ENCODE measurements around the gene CFAP57.

Gene CFAP57

GRCh38 chr1:43277116-43277876, 105.2 kb downstream of the CFAP57 start:
- no peak for DNase-seq (ENCODE audit: low read depth)

- no peak for DNase-seq (ENCODE audit: low read depth)
Measured at GRCh38 chr1:43279161-43279560, 107.0 kb downstream of the CFAP57 start.

DNA sequence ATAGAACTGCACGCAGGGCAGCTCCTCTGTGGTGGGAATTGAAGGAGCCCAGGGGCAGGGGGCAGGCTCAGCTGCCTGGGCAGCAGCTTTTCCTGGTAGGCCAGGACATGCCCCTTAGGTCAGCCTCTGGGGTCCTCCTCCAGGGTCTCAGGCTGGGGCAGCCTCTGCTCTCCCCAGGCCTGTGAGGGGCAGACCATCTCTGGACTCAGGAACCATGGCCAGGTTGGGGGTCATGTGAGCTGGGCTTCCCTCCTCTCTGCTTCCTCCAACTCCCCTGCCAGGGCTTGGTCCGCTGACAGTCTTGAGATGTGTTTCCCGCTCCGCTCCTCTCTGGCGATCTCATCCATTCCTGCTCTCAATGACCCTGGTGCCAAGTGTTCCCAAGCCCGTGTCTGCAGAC, 107.5 kb downstream of the CFAP57 start:
- no peak for DNase-seq (ENCODE audit: low read depth)

GRCh38 chr1:43280692-43281091, 108.6 kb downstream of the CFAP57 start:
- no peak for DNase-seq (ENCODE audit: low read depth)

DNA sequence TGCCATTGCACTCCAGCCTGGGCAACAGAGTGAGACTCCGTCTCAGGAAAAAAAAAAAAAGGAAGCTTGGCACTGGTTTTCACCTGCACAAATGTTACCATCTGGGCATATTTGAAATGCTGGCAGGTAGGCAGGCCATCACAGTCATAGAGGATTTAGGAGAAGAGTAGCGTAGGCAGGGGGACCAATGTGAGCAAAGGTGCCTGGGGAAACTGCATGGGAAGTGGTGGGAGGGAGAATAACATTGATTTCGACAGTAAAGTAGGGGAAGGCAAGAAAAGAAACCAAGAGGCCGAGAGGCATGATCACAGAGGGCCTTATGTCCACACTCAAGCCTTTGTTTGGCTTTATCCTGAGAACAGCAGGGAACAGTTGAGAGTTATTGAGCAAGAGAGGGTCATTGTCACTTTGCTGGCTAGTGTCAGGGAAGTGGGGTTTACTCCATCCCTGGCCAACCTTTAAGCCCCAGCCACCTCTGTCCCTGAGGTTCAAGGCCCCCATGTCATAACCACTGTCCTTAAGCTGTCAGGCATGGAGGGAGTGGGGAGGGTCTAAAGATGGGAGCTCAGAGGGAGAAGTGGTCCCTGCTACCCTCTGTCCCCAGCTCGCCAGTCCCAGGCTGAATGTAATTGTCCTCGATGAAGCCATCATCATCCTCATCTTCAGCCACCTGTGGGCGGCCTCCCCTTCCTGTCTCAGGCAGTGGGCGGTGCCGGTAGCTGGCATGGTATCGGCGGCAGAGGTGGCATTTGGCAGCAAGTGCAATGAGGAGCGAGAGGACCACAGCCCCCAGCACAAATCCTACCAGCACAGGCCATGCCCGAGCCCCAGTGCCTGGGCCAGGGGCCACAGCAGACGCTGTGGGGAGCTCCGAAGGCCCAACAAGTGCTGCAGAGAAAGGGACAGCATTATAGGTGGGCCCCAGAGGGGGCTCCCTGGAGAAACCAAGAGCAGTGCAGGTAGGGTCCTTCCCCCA, 110.4 kb downstream of the CFAP57 start:
- DNase-seq (ENCODE audit: low read depth), result no peak

DNA sequence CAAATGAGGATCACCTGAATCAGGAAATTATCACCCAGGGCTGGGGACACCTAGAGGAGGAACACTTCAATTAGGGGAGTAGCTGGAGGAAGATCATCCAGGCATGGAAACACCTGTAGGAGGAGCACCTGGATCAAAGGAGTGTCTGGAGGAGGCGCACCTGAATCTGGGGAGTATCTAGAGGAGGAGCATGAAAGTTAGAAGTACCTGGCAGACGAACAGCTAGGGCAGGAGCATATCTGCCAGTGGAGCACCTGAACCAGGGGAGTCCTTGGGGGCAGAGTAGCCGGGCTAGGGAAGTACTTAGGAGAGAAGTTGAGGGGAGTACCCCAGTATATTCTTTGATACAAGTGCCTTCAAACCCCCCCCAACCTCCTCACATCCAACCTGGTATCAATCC, 111.9 kb downstream of the CFAP57 start:
- DNase-seq (ENCODE audit: low read depth), result no peak

DNA sequence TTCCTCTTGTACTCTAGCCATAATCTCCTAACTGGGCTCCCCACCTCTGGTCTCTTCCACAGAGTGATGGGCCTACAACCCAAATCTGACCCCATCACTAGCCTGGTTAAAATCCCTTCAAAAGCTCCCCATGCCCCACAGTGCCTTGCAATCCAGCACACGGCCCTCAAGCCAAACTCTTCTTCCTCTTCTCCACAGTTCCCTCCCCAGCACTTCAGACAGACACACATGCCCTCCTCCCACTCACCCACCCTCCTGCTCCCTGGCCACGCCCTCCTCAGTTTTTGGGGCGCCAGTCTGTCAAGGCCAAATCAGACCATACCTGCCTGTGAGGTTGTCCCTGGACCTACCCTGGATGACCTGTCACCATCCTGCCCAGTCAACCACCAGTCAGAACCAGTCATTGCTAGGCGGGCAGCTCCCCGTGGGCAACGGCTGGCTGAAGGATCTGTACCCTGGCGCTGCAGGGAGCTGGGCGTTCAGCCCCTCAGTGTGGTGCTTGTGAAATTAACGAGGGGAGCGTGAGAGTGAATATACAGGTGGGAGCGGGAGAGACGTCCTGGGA, 112.5 kb downstream of the CFAP57 start:
- no peak for DNase-seq (ENCODE audit: low read depth)

DNA sequence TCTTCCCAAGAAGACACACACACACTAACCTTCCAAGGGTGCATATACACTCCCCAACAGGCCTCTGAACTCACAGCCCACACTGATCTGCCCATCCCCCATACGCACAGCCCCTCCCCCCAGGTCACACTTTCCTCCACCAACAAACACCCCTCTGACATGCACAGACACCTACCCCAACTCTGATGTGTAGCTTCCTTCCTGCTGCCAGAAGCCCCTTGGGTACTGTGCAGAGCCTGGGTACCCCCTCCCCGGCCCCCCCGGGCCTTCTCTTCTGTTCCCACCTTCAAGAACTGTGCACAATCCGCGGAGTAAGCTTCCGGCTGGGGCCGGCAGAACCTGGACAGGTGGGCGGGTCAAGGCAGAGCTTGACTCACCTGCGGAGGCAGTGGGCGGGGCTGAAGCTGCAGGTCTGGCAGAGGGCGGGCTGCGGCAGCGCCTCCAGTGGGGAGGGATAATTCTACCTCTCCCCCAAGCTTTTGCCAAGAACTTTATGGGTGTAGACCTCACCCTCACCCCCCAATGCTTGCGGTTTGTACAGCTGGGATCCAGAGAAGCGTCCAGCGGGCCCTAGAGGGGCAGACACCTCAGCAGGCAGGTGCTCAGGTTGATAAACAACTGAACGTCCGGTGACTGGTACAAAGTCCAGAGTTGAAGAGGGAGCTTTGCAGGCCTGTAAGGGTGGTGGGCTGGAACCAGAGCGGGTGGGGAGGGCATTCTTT, 113.3 kb downstream of the CFAP57 start, which contains the start of gene C1orf210:
Gene C1orf210, minus strand, starts transcription at position 313 of the 722 bp plus-strand sequence. CDS start 2,311 bp downstream, outside the sequence.
- no peak for DNase-seq (ENCODE audit: low read depth)

DNA sequence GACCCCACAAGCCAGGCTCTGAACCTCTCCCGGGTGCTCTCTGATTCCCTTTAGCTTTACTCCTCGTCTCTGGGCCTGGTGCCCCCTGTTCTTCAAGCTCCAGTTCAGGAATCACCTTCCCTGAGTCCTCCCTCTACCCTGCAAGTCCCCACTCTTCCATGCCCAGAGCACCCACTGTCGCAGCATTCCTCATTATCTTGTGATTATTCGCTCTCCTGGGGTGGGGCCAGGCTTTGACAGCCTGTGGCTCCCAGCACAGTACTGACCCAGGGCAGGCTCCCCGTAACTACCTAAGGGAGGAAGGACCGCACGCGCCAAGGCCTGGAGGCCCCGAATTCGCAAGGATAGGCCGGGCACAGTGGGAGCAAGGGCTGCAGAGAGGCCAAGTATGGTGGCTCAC, 114.0 kb downstream of the CFAP57 start:
- DNase-seq (ENCODE audit: low read depth), result no peak

- no peak for DNase-seq (ENCODE audit: low read depth)
Measured at GRCh38 chr1:43286533-43286932, 114.4 kb downstream of the CFAP57 start.

DNA sequence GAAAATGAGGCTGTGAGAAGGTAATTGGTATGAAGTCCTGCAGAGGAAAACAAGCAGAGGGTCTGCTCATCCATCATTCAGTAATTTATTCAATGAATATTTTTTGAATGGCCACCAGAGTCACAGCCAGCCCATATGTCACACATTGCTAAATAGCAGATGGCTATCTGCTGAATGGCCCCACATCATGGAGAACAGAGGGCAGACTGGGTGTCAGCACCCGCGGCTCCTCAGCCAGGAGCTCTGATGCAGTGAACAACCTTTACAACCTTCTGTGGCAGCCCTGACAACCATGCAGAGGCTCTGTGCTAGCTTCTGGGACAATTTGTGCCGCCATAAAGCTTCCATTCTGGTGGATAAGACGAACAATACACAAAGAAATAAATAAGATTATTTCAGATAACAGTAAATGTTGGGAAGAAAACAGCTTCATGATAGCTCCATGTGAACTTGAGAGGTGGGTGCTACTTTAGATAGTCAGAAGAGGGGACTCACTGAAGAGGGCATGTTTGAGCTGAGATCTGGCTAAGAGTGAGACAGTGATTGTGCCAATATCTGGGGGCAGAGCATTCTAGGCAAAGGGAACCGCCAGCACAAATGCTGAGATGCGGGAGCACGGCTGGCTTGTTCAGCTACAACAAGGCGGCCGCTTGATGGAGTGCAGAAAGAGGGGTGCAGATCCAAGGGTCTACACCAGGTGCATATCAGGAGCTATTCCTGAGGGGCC, 116.1 kb downstream of the CFAP57 start:
- DNase-seq (ENCODE audit: low read depth), result no peak

GRCh38 chr1:43288785-43289706, 116.9 kb downstream of the CFAP57 start:
- no peak for DNase-seq (ENCODE audit: low read depth)

- no peak for DNase-seq (ENCODE audit: low read depth)
Measured at GRCh38 chr1:43292216-43292615, 120.1 kb downstream of the CFAP57 start.

DNA sequence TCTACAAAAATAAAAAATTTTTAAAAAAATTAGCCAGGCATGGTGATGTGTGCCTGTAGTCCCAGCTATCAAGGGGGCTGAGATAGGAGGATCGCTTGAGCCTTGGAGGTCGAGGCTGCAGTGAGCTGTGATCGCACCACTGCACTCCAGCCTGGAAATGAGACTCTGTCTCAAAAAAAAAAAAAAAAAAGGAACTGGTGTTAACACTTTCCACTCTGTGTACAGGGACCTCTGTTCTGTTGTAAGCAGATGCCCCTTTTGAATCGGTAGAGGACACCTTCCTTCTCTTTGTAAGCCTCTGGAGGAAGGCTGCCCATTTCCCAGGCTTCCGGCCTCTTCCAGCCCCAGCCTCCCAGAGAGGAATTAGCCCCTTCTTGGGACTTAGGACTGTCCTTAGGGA, 120.5 kb downstream of the CFAP57 start:
- no peak for DNase-seq (ENCODE audit: low read depth)

GRCh38 chr1:43293176-43293575, 121.0 kb downstream of the CFAP57 start:
- no peak for DNase-seq (ENCODE audit: low read depth)

GRCh38 chr1:43293896-43294760, 122.0 kb downstream of the CFAP57 start:
- DNase-seq (ENCODE audit: low read depth), result no peak

DNA sequence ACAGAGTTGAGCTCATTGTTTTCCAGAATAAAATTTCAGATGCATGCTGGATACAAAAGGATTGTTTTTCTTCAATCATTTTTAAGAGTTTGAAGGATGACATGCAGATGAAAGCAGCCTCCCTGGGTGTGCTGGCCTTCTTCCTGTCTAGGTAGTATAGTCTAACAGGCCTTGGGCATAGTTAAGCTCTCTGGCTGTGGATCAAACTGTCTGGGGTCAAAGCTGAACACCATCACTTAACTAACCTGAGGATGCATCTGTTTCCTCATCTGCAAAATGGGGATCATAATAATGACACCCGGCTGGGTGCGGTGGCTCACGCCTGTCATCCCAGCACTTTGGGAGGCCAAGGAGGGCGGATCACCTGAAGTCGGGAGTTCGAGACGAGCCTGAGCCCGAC, 122.6 kb downstream of the CFAP57 start:
- no peak for DNase-seq (ENCODE audit: low read depth)

DNA sequence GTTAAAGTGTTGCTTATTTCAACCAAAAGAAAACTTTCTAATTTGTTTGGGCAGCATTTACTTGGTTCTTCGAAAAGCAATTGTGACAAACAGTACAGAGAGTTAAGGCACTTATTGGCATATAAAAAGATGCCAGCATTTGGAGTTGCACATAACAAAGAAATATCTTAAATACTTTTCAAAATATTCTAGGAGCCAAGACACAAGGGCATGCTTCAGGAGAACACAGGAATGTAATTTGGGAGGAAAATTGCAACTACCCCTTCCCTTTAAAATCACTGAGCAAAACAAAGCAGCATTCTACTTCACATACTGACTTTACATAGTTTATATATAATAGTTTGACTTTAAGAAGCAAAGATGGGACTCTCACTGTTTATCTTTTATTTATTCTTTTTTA, 124.1 kb downstream of the CFAP57 start:
- DNase-seq (ENCODE audit: low read depth), result no peak

GRCh38 chr1:43298055-43298454, 125.9 kb downstream of the CFAP57 start:
- no peak for DNase-seq (ENCODE audit: low read depth)

All from stimulated activated CD8-positive, alpha-beta memory T cell treated with anti-CD3 and anti-CD28 coated beads, Interleukin-15, amount 100 ng/mL, for 1 hour (primary cell).